NCI-H2227 (cell line): ENCODE results near the gene ARF1.

ENCODE experiments used
- DNase-seq: peaks from one replicate; lab custom pipeline; 2025; ENCODE audit not compliant: unreplicated experiment; lab: John Stamatoyannopoulos, UW

Gene ARF1

DNA sequence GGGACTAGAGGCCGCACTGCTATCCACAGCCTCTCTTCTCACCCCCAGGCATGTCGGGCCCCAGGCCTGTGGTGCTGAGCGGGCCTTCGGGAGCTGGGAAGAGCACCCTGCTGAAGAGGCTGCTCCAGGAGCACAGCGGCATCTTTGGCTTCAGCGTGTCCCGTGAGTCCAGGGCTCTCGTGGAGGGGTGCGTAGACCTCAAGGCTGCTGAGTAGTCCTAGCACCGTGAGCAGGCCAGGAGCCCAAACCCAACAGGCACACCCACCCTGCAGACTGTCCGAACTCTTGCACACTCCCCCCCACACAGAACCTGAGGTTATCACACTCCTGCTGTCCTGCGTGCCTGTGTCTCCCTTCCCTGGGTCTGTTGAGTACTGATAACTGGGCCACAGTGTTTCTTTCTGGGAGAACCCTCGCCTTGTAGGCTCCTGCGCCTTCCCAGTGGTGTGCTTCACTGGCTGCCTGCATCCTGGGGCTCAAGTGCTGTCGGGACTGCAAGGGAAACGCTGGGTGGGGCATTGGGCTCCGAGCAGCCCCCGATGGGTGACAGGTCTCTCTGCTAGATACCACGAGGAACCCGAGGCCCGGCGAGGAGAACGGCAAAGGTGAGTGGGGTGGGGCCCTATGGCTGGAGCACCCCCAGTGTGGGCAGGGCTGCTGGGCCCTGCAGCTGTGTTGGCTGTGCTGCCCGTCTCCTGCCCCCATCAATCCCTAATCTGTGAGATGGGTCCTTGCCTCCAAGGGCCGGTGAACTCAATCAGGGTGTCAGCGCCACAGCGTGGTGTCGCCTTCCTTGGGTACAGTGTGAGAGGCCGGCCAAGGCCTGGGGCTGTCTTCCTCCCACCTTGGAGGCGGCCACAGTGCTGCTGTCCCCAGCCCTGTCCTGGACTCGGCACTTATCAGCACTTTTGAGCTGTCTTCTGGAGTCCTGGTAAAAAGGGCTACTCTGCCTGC is 63.2 kb downstream of the ARF1 start:
- DNase-seq, result no peak

DNA sequence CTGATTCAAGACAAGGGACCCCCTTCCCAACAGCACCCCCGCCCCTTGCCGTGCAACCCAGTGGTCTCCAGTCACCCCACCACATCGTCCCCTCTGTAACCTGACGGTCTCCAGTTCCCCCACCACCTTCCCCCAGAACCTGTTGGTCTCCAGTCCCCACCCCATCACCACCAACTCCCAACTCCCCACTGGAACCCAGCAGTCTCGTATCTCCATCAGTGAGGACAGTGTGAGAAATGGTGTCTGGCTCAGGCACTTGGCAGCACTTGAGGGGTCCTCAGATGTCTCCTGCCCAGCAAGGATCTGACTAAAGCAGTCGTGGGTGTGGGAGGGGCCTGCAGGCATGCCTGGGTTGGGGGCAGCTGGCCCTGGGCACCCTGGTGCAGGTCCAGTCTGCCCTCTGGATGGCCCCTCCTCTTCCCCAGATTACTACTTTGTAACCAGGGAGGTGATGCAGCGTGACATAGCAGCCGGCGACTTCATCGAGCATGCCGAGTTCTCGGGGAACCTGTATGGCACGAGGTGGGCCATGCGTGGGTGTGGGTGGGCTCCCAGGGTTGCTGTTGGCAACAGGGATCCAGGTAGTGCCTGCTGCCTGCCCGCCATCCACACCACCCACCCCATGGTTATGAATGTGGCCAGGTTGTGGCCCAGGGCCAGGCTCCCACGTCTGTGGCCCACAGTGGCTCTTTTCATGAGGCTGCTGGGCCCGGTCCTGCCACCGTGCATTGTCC is 64.1 kb downstream of the ARF1 start:
- DNase-seq, result no peak

DNA sequence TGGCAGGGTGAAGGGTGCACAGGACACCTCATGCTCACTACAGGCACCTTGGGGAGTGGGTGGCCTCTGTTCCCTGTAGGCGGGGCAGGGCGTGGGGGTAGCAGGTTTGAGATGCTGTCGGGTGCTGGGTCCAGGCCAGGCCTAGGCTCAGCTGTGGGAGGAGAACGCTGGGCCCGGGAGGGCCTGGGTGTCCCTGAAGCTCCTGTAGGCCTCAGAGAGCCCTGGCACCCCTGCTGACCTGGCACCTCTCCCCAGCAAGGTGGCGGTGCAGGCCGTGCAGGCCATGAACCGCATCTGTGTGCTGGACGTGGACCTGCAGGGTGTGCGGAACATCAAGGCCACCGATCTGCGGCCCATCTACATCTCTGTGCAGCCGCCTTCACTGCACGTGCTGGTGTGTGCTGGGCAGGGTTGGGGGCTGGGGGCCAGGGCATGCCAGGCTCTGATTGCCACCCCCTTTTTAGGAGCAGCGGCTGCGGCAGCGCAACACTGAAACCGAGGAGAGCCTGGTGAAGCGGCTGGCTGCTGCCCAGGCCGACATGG is 64.7 kb downstream of the ARF1 start:
- DNase-seq, result no peak

DNA sequence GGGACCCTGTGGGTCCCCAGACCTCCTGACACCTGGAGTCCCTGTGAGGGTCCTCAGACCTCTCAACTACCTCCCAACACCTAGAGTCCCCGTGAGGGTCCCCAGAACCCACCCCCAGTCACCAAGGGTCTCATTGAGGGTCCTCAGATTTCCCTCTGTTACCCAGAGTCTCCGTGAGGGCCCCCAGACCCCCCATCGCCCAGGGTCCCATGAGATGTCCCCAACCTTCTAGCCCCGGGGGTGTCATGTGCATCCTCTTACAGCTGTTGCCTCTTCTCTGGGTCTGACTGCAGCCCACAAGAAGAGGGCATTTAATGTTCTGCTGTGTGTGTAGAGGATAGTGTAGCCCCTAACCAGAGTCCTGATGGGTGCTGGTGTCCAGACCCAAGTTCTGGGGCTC is 65.3 kb downstream of the ARF1 start:
- no peak for DNase-seq

DNA sequence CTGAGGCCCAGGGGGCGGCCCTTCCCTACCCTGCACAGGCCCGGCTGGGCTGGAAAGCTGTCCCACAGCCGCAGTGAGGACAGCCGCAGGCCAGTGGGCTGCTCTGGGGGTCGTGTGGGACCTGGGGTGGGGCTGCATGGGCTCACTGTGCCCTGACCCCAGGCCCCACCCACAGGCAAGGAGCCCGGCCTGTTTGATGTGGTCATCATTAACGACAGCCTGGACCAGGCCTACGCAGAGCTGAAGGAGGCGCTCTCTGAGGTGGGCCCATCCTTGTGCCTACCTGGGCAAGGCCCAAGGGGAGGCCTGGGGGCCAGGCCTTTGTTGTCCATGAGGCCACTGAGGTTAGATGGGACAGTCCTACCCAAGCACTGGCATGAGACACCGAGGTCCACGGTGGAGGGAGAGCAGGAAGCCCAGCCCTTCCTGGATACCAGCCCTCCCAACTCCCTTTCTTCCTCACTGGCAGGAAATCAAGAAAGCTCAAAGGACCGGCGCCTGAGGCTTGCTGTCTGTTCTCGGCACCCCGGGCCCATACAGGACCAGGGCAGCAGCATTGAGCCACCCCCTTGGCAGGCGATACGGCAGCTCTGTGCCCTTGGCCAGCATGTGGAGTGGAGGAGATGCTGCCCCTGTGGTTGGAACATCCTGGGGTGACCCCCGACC is 65.8 kb downstream of the ARF1 start:
- no peak for DNase-seq
